Testis (tissue), 2 donors: Measurements from ENCODE around the gene FRYL.

Experiments
- CTCF ChIP-seq, 3 experiments: fragments of 450-650 bp in 2 of 3; fragments of 200-600 bp in 1 of 3; sonication (generic) in 1 of 3; IDR thresholded peaks; one replicate each; pipeline ENCODE4 v1.5.1; 2016 to 2019; ENCODE audit warnings: antibody characterized with exemption in 3 of 3, mild to moderate bottlenecking in 2 of 3, moderate library complexity in 1 of 3
- POLR2A ChIP-seq: fragments of 450-650 bp; IDR thresholded peaks from one replicate; pipeline ENCODE4 v1.6.1; 2017; ENCODE audit warnings: antibody characterized with exemption, mild to moderate bottlenecking, moderate library complexity

GRCh38 chr4:48594180-48594579 lies 185.9 kb downstream of the FRYL start:
- TF ChIP-seq POLR2A (no peak), CTCF (IDR thresholded peaks at IDR 0.05) (no peak)
